NCI-H1694 (cell line): ENCODE measurements around the gene PLEKHM3.

Experiments
- DNase-seq: peaks from one replicate; lab custom pipeline; 2025; lab: John Stamatoyannopoulos, UW

PLEKHM3 gene

GRCh38 chr2:207883002-207883780 is 142.1 kb downstream of the PLEKHM3 start:
- no peak for DNase-seq

DNA sequence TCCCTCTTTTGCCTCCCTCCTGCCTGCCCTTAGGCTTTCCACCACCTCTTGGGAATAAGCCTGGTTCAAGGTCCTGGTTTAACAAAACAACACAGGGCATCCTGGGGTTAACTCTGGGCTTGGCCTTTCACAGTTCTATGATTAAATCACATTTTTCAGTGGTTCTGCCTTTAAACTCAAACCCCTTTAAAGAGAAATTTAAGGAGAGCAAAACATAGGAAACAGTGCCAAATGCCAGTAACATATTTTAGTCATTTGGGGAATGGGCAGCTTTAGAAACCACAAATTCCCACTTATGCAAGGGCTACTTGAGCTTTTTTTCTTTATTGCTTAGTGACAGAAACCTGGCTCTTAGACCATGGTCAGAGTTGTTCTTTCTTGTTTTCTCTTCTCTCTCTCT is 143.4 kb downstream of the PLEKHM3 start:
- DNase-seq = no peak

GRCh38 chr2:207879536-207879935 is 145.8 kb downstream of the PLEKHM3 start:
- no peak for DNase-seq

GRCh38 chr2:207876842-207877535 is 148.3 kb downstream of the PLEKHM3 start:
- no peak for DNase-seq

- no peak for DNase-seq
Measured at GRCh38 chr2:207875473-207876212, 149.7 kb downstream of the PLEKHM3 start.

DNA sequence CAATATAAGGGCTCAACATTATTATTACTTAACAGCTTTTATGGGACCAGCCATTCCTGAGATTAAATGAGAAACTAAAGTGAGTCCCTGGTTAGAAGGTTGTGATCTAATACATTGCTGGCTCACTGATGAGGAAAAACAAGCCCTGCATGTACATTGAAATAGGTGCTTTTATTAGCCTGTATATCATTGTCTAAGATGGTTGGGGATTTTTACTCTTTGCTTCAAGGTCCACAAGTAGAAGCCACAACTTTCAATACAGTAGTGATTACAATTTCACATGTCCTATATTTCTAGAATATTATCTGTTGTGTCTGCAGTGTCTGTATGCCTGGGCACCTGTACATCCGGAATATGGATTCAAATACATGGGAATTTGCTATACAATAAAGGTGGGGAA is 151.5 kb downstream of the PLEKHM3 start:
- DNase-seq = no peak

DNA sequence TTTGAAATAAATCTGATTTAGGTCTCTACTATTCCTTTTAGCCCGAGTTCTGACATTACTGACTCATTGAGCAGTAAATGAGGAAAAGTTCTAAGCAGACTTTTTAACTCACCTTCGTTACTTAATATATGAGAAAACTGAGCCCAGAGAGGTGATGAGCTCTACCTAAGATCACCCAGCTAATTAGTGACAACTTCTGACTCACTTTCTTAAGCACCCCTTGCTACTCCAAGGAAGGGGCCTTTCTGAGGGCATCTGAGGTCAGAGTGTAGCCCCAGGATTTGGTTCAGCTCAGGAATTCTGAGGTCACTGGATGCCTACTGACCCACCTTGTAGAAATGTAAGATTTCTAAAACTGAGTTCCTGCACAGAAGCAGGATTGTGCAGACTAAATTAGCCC is 153.4 kb downstream of the PLEKHM3 start:
- no peak for DNase-seq

- DNase-seq = no peak
Measured at GRCh38 chr2:207871506-207871905, 153.8 kb downstream of the PLEKHM3 start.

- no peak for DNase-seq
Measured at GRCh38 chr2:207870814-207871213, 154.5 kb downstream of the PLEKHM3 start.

DNA sequence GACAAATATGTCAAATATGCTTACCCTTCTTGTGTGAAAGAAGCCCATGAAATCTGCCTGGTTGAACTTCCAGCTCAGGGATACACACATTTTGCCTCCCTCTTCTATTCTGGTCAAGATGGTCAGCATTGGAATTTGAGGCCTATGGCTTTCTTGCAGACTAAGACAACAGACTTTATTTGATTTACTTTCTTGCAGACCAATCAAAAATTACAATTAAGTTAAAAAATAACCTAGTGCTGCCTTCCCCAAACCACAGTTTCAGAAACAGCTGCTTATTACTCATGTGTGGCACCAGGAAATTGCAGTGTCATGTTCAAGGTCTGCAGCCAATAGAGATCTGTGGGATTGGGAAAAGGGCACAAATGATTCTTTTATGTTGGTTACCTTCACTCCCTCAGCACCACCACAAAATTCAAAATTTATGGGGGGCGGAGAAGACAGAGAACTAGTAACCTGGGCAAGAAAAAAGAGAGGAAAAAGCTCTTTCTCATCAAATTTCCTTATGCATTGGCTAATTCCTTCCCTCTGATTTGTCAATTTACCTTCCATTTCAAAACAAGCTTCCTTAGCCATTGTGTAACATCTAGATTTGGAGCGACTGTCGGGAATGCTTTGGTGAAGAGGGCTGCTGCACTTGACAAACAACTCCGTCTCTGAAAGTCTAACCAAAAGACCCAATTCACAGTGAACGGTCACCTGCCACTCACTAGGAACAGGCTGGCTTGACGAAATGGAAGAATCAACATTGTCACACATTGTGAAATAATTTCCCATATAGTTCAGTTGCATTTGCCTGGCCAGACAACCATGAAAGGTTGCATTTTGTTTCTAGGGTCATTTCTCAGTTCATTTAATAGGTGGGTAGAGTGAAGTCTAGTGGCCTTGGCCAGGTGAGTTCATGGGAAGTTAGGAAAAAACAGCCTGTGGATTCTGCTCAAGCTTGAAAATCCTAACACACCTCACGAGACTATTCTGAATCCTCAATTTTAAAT is 155.2 kb downstream of the PLEKHM3 start:
- DNase-seq = no peak

DNA sequence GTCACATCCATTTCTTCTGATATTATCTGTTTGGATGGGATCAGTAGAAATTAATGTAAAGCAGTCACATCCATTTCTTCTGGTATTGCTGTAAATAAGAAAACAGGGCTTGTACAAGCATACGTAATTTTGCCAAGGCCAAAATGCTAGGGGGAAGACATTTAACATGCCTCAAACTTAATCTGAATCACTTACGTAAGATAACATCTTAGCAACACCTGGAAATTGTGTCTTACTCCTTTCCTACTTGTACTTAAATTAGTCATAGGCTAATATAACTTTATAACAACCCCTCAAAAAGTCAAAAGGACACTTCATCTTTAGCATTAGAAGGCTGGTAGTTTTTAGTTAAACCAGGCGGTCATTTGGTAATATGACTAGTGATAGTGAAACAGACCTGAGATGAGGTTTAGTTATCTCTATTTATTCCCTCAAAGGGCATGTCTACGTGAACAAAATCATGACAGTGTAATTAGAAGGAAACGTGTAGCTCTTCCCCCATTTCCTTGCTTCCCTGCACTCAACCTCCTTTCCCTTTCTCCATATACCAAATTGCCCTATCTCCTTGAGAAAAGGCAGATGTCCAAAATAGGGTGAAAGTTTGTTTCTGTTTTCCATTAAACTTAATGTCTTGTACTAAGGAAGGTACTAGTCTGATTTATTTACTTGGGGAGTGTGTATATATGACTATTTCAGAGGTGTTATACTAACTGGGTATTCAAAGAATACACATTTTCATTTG is 156.3 kb downstream of the PLEKHM3 start:
- no peak for DNase-seq

DNA sequence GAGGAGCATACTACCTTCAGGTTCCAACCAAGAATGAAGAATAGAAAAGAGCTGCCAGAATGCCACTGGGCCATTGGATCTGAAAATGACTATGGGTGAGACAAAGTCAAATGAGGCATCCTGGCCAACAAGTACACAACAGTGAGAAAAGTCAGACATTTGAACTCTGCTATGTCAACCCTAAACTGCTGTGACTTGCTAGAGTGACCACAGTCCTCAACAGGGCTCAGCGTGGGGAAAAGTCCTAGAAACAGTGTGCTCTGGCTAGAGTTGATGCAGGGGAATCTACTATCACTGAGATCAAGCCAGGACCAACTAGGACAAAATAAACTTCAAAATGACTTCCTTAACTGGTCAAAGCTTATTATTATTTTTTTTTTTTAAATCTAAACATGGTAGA is 157.4 kb downstream of the PLEKHM3 start:
- no peak for DNase-seq

GRCh38 chr2:207867056-207867455 is 158.3 kb downstream of the PLEKHM3 start:
- DNase-seq = no peak

GRCh38 chr2:207865210-207865609 is 160.1 kb downstream of the PLEKHM3 start:
- DNase-seq = no peak

- DNase-seq = no peak
Measured at GRCh38 chr2:207863345-207863744, 162.0 kb downstream of the PLEKHM3 start.

DNA sequence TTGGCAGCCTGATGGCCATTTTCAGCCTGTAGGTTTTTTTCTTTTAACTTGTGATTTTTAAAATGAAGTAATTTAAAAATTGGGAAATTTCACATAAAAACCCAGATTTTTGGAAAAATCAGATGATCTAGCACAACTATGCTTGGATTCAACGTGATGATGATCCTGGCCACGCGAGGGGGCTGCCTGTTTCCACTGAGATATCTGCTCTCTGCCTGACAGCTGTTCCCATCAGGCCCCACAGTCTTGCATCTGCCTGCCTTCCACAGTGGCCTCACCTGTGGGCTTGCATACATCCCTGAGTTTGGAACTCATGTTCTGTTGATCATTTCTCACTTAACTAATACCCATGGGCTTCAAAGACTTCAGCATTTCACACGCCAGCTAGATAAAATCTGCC is 163.5 kb downstream of the PLEKHM3 start:
- DNase-seq = no peak

GRCh38 chr2:207860685-207861084 is 164.6 kb downstream of the PLEKHM3 start:
- no peak for DNase-seq

DNA sequence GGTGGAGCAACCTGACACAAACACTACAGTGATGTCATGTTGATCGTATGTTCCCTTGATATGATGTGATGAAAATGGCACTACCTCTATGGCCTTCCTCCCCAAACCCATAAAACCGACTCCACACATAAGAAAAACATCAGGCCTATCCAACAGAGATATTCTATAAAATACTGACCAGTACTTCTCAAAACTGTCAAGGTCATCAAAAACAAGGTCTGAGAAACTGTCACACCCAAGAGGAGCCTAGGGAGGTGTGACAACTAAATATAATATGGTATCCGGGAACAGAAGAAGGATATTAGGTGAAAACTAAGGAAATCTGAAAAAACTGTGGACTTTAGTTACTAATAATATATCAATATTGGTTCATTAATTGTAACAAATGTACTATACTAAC is 169.7 kb downstream of the PLEKHM3 start:
- no peak for DNase-seq

- DNase-seq = no peak
Measured at GRCh38 chr2:207854484-207855440, 170.6 kb downstream of the PLEKHM3 start.

DNA sequence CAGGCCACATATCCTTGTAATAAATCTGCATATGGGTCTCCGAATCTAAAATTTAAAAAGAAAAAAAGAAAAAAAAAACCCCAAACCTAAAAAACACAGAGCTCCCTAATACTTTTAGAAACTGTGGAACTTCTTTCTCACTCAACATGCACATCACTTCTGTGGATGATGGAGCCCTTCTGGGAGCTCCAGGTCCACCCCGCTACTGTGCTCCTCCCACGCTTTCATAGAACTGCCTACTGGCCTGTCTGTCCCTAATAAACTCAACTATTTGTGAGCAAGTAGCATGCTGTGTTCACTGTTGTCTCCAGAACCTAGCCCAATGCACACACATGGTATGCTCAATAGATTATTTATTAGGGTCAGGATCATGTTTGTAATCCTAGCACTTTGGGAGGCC is 172.5 kb downstream of the PLEKHM3 start:
- DNase-seq = no peak
